Endometrial microvascular endothelial cells (primary cell): Measurements from ENCODE around the gene CAPN8. TPM values are rescaled to one million over a fixed set of nuclear protein-coding genes. Genes with fewer than 3 reads are reported as not detected.

ENCODE experiments used
- in situ Hi-C: cut with HindIII; loops from 2 replicates; pipeline ENCODE4 v1.10.0; 2017; ENCODE audit warnings: low sequenced_read_pairs, low pct_unique_long_range_greater_than_20kb; ENCODE audit errors: inconsistent ontology term
- total RNA-seq: library from RNA; depleted of rRNA; stranded (reverse); fragments of >200 nt; gene quantifications from one replicate; pipeline ENCODE4 v1.2.3, GENCODE V29; 2015; ENCODE audit errors: inconsistent ontology term

The CAPN8 gene
- total RNA-seq, 1 donor from 2014 or later = not detected

- in situ Hi-C loops = no loop called here
These were observed 34.0 kb downstream of the CAPN8 start for GRCh38 chr1:223631473-223631872.

GRCh38 chr1:223629126-223629457 is 36.4 kb downstream of the CAPN8 start:
- in situ Hi-C loops = no loop called here

- in situ Hi-C loops = no loop called here
These were observed 37.0 kb downstream of the CAPN8 start for GRCh38 chr1:223628233-223629125.

GRCh38 chr1:223622132-223622842 is 43.2 kb downstream of the CAPN8 start:
- in situ Hi-C loops = no loop called here

- in situ Hi-C loops = no loop called here
These were observed 44.2 kb downstream of the CAPN8 start for GRCh38 chr1:223621312-223621734.

- in situ Hi-C loops = no loop called here
These were observed 45.1 kb downstream of the CAPN8 start for GRCh38 chr1:223620297-223620897.

GRCh38 chr1:223618680-223619079 is 46.8 kb downstream of the CAPN8 start:
- in situ Hi-C loops = no loop called here

- in situ Hi-C loops = no loop called here
These were observed 48.0 kb downstream of the CAPN8 start for GRCh38 chr1:223617323-223618070.

- in situ Hi-C loops = no loop called here
These were observed 48.9 kb downstream of the CAPN8 start for GRCh38 chr1:223616586-223616985.

- in situ Hi-C loops = no loop called here
These were observed 53.6 kb downstream of the CAPN8 start for GRCh38 chr1:223611936-223612335.

GRCh38 chr1:223609977-223610376 is 55.5 kb downstream of the CAPN8 start:
- in situ Hi-C loops = no loop called here

GRCh38 chr1:223609066-223609465 is 56.4 kb downstream of the CAPN8 start:
- in situ Hi-C loops = no loop called here

GRCh38 chr1:223558512-223558911 is 107.0 kb downstream of the CAPN8 start:
- in situ Hi-C loops = no loop called here

- in situ Hi-C loops = no loop called here
These were observed 108.4 kb downstream of the CAPN8 start for GRCh38 chr1:223557130-223557475.

GRCh38 chr1:223556414-223557129 is 108.9 kb downstream of the CAPN8 start:
- in situ Hi-C loops = no loop called here

- in situ Hi-C loops = no loop called here
These were observed 111.5 kb downstream of the CAPN8 start for GRCh38 chr1:223553957-223554356.

GRCh38 chr1:223551610-223552009 is 113.9 kb downstream of the CAPN8 start:
- in situ Hi-C loops = no loop called here

- in situ Hi-C loops = no loop called here
These were observed 115.8 kb downstream of the CAPN8 start for GRCh38 chr1:223549740-223550139.
